Hematopoietic multipotent progenitor cell treated with erythropoietin and hydrocortisone succinate and interleukin-3 and kit ligand, for 6 days (in vitro differentiated cells): ENCODE data around the gene SLC12A4.
"Not testable (repeated sequence)": the region's sequence is repeated elsewhere in the genome, so short reads cannot be mapped to it uniquely, and the experiment has no call there.

Source experiments
- DNase-seq: peaks from one replicate; pipeline ENCODE4 v3.0.0-alpha.2; 2015

The SLC12A4 gene

DNA sequence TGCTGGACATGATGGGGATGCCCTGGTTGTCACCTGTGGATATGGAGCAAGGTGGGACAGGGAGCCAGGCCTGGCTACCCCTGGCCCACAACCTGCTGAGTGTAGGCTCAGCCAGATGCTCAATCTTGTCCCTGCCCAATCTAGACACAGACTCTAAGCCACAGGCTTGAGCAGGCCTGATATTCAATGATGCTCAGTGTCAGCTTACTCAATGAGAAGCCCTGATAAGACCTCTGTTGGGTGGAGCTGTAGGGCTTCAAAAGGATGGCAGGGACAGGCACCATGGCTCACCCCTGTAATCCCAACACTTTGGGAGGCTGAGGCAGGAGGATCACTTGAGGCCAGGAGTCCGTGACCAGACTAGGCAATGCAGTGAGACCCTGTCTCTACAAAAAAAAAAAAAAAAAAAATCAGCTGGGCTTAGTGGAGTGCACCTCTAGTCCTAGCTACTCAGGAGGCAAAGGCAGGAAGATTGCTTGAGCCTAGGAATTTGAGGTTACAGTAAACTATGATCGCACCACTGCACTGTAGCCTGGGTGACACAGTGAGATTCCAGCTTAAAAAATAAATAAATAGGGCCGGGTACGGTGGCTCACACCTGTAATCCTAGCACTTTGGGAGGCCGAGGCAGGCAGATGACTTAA is 27.9 kb downstream of the SLC12A4 start:
- DNase-seq = peak; percentile 76

- peak; percentile 55 for DNase-seq
Observed at GRCh38 chr16:67939507-67940445, 28.7 kb downstream of the SLC12A4 start.

GRCh38 chr16:67937713-67938112 is 30.7 kb downstream of the SLC12A4 start:
- DNase-seq = not testable (repeated sequence)

- peak; percentile 93 for DNase-seq
Observed at GRCh38 chr16:67936880-67937605, 31.4 kb downstream of the SLC12A4 start.

DNA sequence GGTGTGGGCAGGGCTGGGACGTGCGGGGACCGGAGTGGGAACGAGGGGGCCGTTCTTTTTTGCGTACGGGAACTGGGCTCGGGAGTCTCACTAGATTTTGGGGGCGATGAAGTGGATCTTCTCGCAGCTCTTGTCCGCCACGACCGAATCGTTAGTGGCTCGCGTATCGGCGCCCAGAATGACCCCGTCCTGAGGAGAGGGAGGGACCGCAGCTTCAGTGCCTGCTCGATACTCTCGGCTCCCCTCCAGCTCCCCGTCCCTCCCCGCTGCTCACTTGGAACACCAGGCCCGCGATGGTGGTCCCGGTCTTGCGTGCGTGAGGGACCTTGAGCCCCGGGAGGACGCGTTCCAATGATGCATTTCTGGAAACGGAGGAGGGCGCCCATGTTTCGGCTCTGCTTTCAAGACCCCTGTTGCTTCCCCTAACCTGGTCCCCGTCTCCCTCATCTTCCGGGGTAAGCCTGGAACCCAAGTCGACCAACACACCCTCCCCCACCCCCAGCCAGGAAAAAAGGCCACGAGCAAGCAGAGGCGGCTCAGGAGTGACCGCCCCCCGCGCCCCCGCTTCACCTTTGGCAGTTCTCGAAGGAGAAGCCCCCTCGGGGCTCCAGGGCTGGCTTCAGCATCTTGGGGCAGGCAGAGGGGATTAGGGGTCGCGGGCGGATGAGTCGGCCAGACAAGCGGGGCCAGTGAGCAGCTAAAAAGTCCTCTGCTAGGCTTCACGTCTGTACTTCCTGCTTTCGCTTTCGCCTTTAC is 32.1 kb downstream of the SLC12A4 start, which contains the start of gene PSMB10:
PSMB10 (minus strand) TSS at position 727 of the 756 bp plus-strand sequence; CDS start at position 626, 101 bp downstream.
- DNase-seq = peak; percentile 67

DNA sequence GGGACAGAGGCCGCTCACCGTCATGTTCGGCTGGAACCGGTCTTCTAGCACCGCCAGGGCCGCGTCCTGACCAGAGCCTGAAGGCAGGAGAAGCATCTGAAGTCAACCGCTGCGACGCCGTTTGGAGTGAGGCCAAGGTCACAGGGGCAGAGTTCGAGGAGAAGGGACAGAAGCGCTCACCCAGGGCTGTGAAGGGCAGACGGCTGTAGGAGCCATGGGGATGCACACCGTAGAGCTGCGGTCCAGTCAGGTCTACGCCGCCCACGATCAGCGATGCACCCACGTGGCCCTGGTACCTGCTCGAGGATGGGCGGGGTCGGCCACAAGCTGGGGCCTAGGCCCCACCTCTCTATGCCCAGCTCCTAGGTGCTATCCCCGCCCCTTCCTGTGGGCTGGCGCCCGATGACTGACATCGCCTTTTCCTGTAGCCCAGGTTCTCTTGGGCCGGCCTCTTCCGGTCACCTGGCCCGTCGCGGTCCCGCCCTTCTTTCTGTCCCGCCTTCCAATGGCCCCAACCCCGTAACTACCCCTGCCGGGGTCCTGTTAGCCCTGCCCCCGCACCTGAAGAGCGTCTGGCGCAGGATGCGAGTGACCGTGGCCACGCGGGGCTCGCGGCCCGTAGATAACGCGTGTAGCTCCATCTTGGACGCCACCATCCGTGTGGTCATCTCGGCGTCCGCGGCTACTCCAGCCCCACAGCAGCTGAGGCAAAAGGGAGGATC is 32.9 kb downstream of the SLC12A4 start:
- peak; percentile 99 for DNase-seq

DNA sequence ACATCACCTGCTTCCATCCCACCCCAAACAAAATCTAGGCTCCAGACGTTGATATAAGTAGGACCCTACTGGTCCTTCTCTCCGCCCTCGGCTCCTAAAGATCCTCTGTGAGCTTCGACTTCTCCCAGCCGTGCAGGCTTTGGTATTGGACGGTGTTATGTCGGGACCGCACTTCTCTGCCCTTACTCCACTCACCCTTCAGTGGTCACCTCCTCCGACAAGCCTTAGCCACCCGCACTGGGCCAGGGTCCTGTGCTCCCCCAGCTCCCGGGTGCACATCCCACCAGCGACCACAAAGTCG is 33.4 kb downstream of the SLC12A4 start:
- DNase-seq = no peak

DNA sequence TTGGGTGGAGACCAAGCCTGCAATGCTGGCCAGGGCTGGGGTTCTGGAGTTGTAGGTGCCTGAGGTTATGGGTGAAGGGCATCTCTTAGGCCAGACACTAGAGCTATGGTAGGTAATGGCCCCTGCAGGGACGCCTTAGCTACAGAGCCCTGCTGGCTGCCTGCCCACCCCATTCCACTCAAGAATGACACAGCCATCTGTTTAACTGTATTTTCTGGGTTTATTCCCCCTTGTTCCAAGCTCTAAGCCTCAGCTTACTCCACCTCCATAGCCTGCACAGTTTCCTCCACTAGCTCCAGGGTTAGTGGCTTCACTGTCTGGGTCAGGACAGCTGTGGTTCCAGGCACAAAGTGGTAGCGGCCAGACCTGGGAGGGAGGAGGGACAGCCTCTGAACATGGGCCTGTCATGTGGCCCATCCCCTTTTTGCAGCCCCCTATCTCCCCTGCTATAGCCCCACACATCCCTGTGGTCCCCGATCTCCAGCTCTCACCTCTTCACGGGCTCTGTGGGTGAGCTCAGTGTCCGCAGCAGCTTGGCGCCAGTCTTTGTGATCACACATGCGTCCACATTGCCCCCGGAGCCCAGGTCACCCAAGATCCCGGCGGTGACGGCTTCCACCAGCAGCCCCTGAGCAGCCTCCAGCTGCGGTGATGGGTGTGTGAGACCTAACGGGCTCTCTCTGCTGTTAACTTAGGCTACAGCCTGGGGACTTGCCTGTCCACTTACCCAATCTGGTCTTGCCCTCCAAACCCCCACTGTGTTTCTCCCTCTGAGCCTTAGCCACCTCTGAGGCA is 33.9 kb downstream of the SLC12A4 start:
- no peak for DNase-seq

DNA sequence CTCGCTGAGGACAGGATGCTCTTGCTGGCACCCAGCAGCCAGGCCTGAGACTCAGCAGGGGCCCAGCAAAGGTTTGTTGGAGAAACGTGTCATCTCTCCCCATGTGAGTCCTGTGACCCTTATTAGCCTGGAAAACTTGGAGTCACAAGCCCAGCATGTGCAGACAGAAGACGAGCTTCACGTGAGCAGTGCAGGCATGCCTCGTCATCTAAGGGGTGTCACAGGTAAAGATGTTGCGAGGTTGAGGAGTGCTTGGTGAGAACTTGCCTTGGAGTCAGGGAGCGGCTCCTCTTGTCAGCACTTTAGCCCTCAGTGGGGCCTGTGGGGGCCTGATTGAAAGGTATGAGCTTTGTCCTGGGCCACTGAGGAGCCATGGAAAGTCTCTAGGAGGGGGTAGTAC is 34.6 kb downstream of the SLC12A4 start:
- DNase-seq = no peak

GRCh38 chr16:67932462-67932840 is 36.0 kb downstream of the SLC12A4 start:
- no peak for DNase-seq

- DNase-seq = no peak
Observed at GRCh38 chr16:67931712-67932461, 36.5 kb downstream of the SLC12A4 start, which contains the start of gene CTRL. Gene CTRL (minus strand): TSS chr16:67931862. CDS start chr16:67931852, 10 bp downstream.

- DNase-seq = no peak
Observed at GRCh38 chr16:67930678-67931211, 37.7 kb downstream of the SLC12A4 start.

DNA sequence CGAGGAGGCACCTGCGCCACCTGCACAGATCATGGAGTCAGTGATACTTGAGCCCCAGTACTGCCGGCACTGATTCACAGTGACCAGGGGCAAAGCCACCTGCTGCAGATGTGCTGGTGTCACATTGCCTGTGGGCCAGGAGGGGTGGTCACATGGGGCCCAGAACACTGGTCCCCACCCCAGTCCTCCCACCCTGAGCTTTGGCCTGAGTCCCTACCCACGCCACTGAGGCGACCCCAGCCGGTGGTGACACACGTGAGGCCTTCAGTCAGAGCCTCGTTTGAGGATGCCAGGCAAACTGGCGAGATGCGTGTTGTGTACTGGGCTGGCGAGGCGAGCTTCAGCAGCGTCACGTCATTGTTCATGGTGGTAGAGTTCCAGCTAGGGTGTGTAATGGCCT is 38.2 kb downstream of the SLC12A4 start:
- DNase-seq = no peak

DNA sequence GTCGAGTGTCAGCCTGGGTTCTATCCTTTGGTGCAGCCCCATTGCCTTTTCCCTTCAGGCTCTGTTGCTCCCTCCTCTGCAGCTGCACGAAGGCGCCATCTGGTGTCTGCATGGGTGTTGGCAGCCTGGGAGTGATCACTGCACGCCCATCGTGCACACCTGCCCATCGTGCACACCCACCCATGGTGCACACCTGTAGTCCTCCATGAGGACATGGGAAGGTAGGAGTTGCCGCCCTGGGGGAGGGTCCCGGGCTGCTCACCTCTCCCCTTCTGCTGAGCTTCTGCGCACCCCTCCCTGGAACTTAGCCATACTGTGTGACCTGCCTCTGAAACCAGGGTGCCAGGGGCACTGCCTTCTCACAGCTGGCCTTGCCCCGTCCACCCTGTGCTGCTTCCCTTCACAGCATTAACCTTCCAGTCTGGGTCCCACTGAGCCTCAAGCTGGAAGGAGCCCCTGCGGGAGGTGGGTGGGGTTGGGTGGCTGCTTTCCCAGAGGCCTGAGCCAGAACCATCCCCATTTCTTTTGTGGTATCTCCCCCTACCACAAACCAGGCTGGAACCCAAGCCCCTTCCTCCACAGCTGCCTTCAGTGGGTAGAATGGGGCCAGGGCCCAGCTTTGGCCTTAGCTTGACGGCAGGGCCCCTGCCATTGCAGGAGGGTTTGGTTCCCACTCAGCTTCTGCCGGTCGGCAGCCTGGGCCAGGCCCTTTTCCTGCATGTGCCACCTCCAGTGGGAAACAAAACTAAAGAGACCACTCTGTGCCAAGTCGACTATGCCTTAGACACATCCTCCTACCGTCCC is 39.7 kb downstream of the SLC12A4 start:
- peak; percentile 85 for DNase-seq

DNA sequence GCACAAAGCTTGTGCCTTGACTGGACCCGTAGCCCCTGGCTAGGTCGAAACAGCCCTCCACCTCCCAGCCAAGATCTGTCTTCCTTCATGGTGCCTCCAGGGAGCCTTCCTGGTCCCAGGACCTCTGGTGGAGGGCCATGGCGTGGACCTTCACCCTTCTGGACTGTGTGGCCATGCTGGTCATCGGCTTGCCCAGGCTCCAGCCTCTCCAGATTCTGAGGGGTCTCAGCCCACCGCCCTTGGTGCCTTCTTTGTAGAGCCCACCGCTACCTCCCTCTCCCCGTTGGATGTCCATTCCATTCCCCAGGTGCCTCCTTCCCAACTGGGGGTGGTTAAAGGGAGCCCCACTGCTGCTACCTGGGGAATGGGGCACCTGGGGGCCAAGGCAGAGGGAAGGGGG is 40.3 kb downstream of the SLC12A4 start:
- no peak for DNase-seq

DNA sequence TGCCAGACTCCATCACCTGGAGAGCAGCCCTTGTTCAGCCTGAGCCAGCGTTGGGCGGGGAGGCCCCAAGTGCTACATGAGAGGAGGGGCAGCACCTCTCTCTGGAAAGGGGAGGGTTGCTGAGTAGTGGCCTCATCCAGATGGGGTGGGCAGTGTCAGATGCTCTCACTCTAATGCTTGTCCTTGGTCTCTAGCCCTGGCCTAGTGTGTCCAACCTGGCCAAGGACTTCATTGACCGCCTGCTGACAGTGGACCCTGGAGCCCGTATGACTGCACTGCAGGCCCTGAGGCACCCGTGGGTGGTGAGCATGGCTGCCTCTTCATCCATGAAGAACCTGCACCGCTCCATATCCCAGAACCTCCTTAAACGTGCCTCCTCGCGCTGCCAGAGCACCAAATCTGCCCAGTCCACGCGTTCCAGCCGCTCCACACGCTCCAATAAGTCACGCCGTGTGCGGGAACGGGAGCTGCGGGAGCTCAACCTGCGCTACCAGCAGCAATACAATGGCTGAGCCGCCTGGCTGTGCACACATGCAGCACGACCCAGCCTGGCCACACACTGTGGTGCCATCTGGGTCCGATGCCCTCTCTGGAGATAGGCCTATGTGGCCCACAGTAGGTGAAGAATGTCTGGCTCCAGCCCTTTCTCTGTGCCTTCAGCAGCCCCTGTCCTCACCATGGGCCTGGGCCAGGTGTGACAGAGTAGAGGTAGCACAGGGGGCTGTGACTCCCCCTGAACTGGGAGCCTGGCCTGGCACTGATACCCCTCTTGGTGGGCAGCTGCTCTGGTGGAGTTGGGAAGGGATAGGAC is 41.1 kb downstream of the SLC12A4 start:
- no peak for DNase-seq

- peak; percentile 31 for DNase-seq
Observed at GRCh38 chr16:67926181-67926750, 42.2 kb downstream of the SLC12A4 start.
